Parathyroid adenoma (tissue), 2 donors: ENCODE data around the gene RAI14.

ENCODE experiments used
- H2AFZ ChIP-seq: fragments of 300-600 bp; sonication (generic); one replicate; pipeline ENCODE4 v1.7.0; 2017; ENCODE audit warnings: antibody characterized with exemption, mild to moderate bottlenecking
- H3K27ac ChIP-seq: fragments of 300-600 bp; sonication (generic); one replicate; pipeline ENCODE4 v1.7.0; 2017
- H3K27me3 ChIP-seq: fragments of 300-600 bp; sonication (generic); one replicate; pipeline ENCODE4 v1.7.0; 2017; ENCODE audit warnings: low read length; ENCODE audit not compliant: control insufficient read depth, insufficient read depth
- H3K36me3 ChIP-seq: fragments of 300-600 bp; sonication (generic); one replicate; pipeline ENCODE4 v1.7.0; 2017; ENCODE audit warnings: low read length; ENCODE audit not compliant: control insufficient read depth, insufficient read depth
- H3K4me1 ChIP-seq: fragments of 300-600 bp; sonication (generic); one replicate; pipeline ENCODE4 v1.7.0; 2017; ENCODE audit warnings: control low read depth
- H3K4me2 ChIP-seq: fragments of 300-600 bp; sonication (generic); one replicate; pipeline ENCODE4 v1.7.0; 2017; ENCODE audit warnings: low read length
- H3K4me3 ChIP-seq: fragments of 300-600 bp; sonication (generic); one replicate; pipeline ENCODE4 v1.7.0; 2017; ENCODE audit warnings: low read depth, low read length
- H3K79me2 ChIP-seq: fragments of 300-600 bp; sonication (generic); one replicate; pipeline ENCODE4 v1.7.0; 2017; ENCODE audit warnings: control low read depth
- H3K9ac ChIP-seq: fragments of 300-600 bp; sonication (generic); one replicate; pipeline ENCODE4 v1.7.0; 2017; ENCODE audit warnings: mild to moderate bottlenecking
- H3K9me3 ChIP-seq: fragments of 300-600 bp; sonication (generic); one replicate; pipeline ENCODE4 v1.7.0; 2017; ENCODE audit warnings: low read length; ENCODE audit not compliant: control insufficient read depth
- CTCF ChIP-seq: fragments of 300-600 bp; sonication (generic); IDR thresholded peaks from one replicate; pipeline ENCODE4 v1.7.0; 2017; ENCODE audit warnings: antibody characterized with exemption, mild to moderate bottlenecking
- donor health status: primary hyperparathyroidism.

The RAI14 gene

GRCh38 chr5:34859253-34859652 is 203.1 kb downstream of the RAI14 start:
- H2AFZ ChIP-seq, result peak overlapping the region; percentile 45
- H3K4me1 ChIP-seq, result peaks cover 9% of the 10 kb centered on the region
- H3K36me3 ChIP-seq, result no peaks in the 10 kb centered on the region
- no peak overlapping the region for H3K4me3 ChIP-seq
- TF ChIP-seq CTCF, result no peak
- H3K27ac ChIP-seq, result peak overlapping the region; percentile 52
- no peaks in the 10 kb centered on the region for H3K9me3 ChIP-seq
- H3K79me2 ChIP-seq, result no peaks in the 10 kb centered on the region
- H3K27me3 ChIP-seq, result no peaks in the 10 kb centered on the region
- H3K9ac ChIP-seq, result no peak overlapping the region
- H3K4me2 ChIP-seq, result no peak overlapping the region

DNA sequence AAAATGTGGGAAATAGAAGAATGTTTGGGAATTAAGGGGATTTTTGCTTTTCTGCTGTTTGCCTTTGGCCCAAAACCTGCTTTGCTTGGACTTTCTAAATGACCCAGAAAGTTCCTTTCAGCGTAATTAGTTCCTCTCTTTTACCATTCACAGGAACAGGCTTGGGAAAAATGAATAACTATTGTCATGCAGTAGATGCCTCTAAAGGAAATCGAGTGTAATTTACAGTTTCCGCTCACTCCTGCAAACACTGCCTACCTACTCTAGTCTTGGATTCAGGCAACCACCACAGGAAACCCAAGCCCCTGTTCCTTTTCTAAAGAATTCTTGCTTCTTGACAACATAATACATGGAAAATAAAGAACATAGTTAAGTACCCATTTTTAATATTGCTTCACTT is 207.8 kb downstream of the RAI14 start:
- Histone ChIP-seq H3K4me3 (no peak overlapping the region), H3K4me2 (no peak overlapping the region), H3K79me2 (no peaks in the 10 kb centered on the region), H3K27me3 (no peaks in the 10 kb centered on the region), H3K36me3 (no peaks in the 10 kb centered on the region), H3K27ac (no peak overlapping the region), H3K9ac (no peak overlapping the region), H3K4me1 (peaks cover 7% of the 10 kb centered on the region), H2AFZ (no peak overlapping the region), H3K9me3 (no peaks in the 10 kb centered on the region)
- TF ChIP-seq CTCF, result no peak

DNA sequence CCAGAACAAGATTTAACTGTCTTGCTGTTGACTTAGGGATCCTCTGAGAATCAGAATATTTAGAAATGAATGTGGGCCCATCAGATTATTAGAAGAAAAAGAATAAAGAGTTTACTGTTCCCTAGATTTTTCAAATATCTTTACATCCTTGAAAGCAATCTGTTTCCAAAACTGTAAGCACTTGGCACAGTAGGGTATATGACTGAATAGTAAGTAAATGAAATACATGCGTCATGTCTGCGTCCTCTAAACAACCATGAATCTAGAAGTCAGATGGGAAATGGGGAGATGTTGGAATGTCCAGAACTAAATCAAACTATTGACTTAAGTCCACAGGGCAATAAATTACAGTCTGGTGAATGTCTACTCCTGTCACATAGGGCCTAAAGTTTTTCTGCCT is 209.0 kb downstream of the RAI14 start:
- H3K9me3 ChIP-seq, result no peaks in the 10 kb centered on the region
- no peak overlapping the region for H3K27ac ChIP-seq
- no peaks in the 10 kb centered on the region for H3K4me1 ChIP-seq
- no peaks in the 10 kb centered on the region for H3K36me3 ChIP-seq
- H2AFZ ChIP-seq, result no peak overlapping the region
- no peak overlapping the region for H3K4me2 ChIP-seq
- no peaks in the 10 kb centered on the region for H3K27me3 ChIP-seq
- no peak overlapping the region for H3K4me3 ChIP-seq
- no peak overlapping the region for H3K9ac ChIP-seq
- no peaks in the 10 kb centered on the region for H3K79me2 ChIP-seq
- TF ChIP-seq CTCF, result no peak

- Histone ChIP-seq H3K4me3 (no peak overlapping the region), H3K79me2 (no peaks in the 10 kb centered on the region), H3K4me1 (no peaks in the 10 kb centered on the region), H3K4me2 (no peak overlapping the region), H3K9me3 (no peaks in the 10 kb centered on the region), H3K27ac (no peak overlapping the region), H3K27me3 (no peaks in the 10 kb centered on the region), H2AFZ (no peak overlapping the region), H3K9ac (no peak overlapping the region), H3K36me3 (no peaks in the 10 kb centered on the region)
- TF ChIP-seq CTCF, result no peak
These were observed 210.9 kb downstream of the RAI14 start for GRCh38 chr5:34866989-34867471.

DNA sequence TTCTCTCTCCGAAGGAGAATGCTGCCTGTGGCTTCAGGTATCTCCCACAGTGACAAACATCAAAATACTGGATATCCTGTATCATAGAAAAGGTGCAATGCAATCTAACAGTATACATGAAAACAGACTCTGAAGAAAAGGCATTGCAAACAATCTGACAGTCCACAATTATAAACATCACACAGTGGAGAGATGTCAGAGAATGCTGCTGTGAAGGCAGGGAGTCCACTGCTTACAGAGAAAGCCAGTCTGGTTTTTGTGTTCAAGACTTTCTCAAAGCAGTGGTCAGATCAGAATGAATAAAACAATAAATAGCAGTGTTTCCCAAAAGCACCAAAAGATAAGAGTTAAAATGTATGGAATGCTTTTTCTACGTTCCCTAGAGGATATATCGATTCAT is 211.5 kb downstream of the RAI14 start:
- Histone ChIP-seq H3K4me3 (no peak overlapping the region), H3K27ac (no peak overlapping the region), H3K9me3 (no peaks in the 10 kb centered on the region), H3K4me1 (no peaks in the 10 kb centered on the region), H3K79me2 (no peaks in the 10 kb centered on the region), H3K9ac (no peak overlapping the region), H3K4me2 (no peak overlapping the region), H3K36me3 (no peaks in the 10 kb centered on the region), H2AFZ (no peak overlapping the region), H3K27me3 (no peaks in the 10 kb centered on the region)
- TF ChIP-seq CTCF, result no peak
